IMR-90 (cell line): ENCODE results near the gene GNAS-AS1.

Experiments
- CEBPB ChIP-seq: IDR thresholded peaks from 2 replicates; pipeline ENCODE4 v1.6.1; 2012; ENCODE audit warnings: low read depth, low read length, improper control_type of control experiment
- TF ChIP-seq, protein P1 (sequence below): conservative IDR thresholded peaks from 2 replicates; pipeline ENCODE4 v1.5.1; 2012; ENCODE audit warnings: mild to moderate bottlenecking, low read depth, low read length, improper control_type of control experiment

DNA sequence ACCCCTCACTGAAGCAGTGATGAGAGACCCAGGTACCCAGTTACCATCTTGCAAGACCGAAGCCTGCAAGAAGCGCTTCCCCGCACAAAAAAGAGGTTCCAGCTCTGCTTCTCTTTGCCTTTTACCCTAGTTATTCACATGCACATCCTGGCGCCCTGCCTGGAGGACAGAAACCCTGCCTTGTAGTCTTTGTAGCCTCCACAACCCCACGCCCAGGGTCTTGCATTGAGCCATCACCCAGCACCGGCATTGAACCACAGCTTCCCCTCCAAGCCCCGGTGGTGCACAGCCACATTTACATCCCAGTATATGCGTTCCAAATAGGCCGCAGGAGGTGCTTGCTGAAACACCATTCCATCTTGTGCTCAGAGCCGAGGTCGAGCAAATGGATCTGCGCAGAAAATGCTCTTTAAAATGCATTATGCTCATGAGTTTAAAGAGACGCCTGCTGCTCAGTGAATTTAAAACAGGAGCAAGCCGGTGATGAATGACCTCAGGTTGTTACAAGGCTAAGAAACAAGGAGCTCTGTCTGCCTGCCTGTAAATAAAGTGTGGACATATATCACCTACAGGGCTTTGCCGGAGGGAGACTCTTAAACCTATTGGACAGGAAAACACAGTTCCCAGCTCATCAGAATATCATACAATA lies 61.7 kb downstream of the GNAS-AS1 start:
- no peak for TF ChIP-seq CEBPB
- TF ChIP-seq, protein P1, sequence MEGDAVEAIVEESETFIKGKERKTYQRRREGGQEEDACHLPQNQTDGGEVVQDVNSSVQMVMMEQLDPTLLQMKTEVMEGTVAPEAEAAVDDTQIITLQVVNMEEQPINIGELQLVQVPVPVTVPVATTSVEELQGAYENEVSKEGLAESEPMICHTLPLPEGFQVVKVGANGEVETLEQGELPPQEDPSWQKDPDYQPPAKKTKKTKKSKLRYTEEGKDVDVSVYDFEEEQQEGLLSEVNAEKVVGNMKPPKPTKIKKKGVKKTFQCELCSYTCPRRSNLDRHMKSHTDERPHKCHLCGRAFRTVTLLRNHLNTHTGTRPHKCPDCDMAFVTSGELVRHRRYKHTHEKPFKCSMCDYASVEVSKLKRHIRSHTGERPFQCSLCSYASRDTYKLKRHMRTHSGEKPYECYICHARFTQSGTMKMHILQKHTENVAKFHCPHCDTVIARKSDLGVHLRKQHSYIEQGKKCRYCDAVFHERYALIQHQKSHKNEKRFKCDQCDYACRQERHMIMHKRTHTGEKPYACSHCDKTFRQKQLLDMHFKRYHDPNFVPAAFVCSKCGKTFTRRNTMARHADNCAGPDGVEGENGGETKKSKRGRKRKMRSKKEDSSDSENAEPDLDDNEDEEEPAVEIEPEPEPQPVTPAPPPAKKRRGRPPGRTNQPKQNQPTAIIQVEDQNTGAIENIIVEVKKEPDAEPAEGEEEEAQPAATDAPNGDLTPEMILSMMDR, result no peak
